ENCODE data around the gene SLC17A5.
A peak's percentile ranks its signal among the peaks of the same experiment; 100 is the strongest.
"Not testable (repeated sequence)": the region's sequence is repeated elsewhere in the genome, so short reads cannot be mapped to it uniquely, and the experiment has no call there.

The SLC17A5 gene

DNA sequence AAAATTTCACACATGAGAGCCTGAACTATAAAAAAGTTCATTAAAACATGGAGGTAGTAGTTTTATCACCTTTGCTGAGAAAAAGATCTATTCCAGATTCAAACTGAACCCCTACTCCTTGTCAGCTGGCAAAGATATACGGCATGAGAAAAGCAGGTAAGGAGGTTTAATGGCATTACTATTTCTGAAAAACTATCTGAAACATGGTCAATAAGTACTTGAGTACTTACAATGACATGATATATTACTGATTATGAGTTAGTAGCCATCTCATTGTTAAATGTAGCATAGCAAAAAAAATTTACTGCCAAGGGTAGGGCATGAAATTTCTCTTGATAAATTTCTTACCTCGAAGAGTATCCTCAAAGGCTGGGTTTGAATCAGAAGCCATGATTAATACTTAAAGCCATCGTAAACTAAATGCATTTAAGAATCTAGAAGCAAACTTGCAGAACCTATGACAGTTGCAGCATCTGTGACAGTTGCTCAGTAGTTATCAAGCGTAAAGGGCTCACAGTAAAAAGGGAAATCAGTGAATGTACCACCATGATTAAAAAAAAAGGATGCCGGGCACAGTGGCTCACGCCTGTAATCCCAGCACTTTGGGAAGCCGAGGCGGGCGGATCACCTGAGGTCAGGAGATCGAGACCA lies 8.7 kb downstream of the SLC17A5 start:
- peaks cover 18% of the 10 kb centered on the region for H3K4me1 Mint-ChIP-seq
- peak overlapping the region; percentile 50 to 86 for H3K27ac Mint-ChIP-seq
- no peaks in the 10 kb centered on the region for H3K9me3 Mint-ChIP-seq
- ATAC-seq, result peak; percentile 46
- peak overlapping the region; percentile 83 to 90 for H3K4me3 Mint-ChIP-seq
- H3K27me3 Mint-ChIP-seq, result no peaks in the 10 kb centered on the region
- DNase-seq, result no peak

DNA sequence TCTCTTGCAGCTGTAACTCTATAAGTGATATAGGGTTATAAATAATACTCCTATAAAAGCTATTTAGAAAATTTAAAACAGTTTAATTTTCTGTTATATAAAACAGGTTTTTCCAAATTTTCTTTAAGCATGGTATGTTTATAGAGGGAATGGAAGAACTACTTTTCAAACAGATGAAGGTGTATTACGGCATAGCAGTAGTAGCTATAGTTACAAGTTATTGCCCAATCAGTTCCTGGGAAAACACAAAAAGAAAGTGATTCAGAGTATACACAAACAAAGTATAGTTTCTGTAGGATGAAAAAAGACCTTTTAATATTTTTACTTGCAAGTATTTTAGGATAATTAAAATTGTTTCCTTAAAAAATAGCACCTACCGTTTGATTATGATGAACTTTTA lies 9.8 kb downstream of the SLC17A5 start:
- ATAC-seq (no peak), DNase-seq (no peak)
- Mint-ChIP-seq H3K4me3 (no peak overlapping the region), H3K27ac (no peak overlapping the region), H3K9me3 (no peaks in the 10 kb centered on the region), H3K4me1 (peaks cover 18% of the 10 kb centered on the region), H3K27me3 (no peaks in the 10 kb centered on the region)

DNA sequence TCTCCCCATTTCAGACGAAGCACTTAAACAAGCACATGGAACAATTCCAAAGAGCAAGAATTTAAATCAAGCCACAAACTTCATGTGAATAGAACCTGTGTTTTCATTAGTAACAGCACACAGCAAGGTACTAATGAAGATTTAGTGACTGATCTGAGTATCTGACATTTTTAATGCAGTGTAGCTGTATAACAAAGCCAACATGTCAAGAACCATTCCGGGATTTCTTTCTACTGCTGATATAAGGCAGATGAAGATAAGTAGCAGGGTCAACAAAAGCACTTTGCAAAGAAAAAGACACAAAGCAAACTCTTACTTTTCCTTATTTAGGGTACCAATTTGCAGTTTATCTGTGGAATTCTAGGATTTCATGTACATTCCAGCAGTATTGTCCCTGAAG lies 11.3 kb downstream of the SLC17A5 start:
- Mint-ChIP-seq H3K4me1 (peaks cover 12% of the 10 kb centered on the region), H3K4me3 (no peak overlapping the region), H3K9me3 (no peaks in the 10 kb centered on the region), H3K27ac (no peak overlapping the region), H3K27me3 (no peaks in the 10 kb centered on the region)
- ATAC-seq, result no peak
- no peak for DNase-seq

DNA sequence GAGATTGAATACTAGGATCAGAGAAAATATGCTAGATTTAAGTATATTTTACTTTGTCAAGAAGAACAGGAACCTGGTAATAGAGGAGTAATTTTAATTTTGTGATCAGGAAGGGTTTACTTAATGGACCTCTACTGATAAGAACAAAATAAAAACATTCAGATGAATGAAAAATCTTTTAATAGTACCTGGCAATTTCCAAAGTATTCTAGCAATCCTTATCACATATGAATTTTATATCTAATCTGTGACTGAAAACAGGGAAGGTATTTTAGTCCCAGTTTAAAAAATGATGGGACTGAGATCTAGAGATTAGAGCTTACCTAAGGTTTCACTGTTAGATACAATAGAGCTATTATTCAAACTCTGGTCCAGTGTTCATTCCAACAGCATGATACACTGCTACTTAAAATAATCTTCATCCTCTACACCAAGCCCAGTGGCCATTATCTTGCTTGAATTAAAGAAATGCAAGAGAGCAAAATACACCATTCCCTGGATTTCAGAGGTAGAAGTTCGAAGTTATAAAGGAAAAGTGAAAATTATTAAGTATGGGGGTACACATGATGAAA lies 13.5 kb downstream of the SLC17A5 start:
- no peak overlapping the region for H3K4me3 Mint-ChIP-seq
- no peaks in the 10 kb centered on the region for H3K9me3 Mint-ChIP-seq
- no peaks in the 10 kb centered on the region for H3K27me3 Mint-ChIP-seq
- no peak for ATAC-seq
- DNase-seq, result no peak
- no peak overlapping the region for H3K27ac Mint-ChIP-seq
- peaks cover 5% of the 10 kb centered on the region for H3K4me1 Mint-ChIP-seq

DNA sequence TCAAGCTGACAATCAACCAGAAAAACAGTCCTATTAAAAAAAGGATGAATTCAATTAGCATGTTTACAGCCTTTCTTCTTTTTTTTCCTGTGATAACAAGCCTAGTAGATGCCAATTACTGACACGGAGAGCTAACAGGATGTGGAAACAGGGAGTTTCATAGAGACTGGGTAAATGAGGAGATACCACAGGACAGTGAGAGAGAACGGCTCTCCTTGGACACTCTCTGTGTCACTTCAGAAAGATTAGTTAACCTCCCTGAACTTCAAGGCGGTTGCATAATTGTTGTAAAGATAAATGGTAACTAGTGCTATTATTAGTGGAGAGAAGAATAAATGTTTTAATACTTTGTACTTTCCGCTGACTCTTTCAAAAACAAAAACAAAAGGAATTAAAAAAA lies 14.8 kb downstream of the SLC17A5 start:
- Mint-ChIP-seq H3K4me3 (no peak overlapping the region), H3K27ac (no peak overlapping the region), H3K27me3 (no peaks in the 10 kb centered on the region), H3K4me1 (no peaks in the 10 kb centered on the region), H3K9me3 (no peaks in the 10 kb centered on the region)
- ATAC-seq (no peak), DNase-seq (no peak)

DNA sequence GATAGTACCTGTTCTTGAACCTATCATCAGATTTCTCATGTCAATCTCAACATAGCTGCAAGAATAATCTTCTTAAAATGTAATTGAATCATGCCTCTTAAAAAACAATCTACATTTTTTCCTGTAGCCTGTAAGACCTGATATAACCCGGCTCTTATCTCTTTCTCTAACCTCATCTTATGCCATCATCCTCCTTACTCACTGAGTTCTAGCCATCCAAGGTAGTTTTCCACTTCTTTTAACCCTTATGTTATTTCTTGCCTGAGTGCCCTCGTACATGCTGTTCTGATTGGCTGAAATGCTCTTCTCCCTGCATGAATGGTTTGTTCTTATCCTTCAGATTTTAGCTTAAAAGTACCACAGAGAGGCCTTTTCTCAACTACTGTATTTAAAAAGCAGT lies 16.4 kb downstream of the SLC17A5 start:
- ATAC-seq, result no peak
- Mint-ChIP-seq H3K27me3 (no peaks in the 10 kb centered on the region), H3K27ac (no peak overlapping the region), H3K9me3 (no peaks in the 10 kb centered on the region), H3K4me3 (no peak overlapping the region), H3K4me1 (no peaks in the 10 kb centered on the region)
- DNase-seq, result no peak

DNA sequence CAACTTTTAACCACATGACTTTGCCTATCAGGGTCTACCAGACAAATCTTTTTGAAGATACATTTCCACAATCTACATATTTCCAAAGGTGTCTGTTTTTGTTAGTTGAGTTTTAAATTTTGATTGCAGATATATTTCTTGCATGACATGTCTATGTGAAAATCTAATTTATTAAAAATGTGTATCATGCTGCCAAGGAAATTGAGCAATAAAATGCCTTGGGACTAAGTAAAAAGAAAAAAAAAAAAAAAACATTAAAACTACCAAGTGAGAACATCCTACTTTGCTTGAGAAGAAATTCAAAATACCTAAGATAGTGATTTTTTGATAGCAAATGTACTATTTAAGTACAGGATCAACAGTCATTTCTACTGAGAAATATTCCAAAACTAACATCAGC lies 17.7 kb downstream of the SLC17A5 start:
- no peak for DNase-seq
- Mint-ChIP-seq H3K4me1 (no peaks in the 10 kb centered on the region), H3K27me3 (no peaks in the 10 kb centered on the region), H3K27ac (no peak overlapping the region), H3K9me3 (no peaks in the 10 kb centered on the region), H3K4me3 (no peak overlapping the region)
- no peak for ATAC-seq

DNA sequence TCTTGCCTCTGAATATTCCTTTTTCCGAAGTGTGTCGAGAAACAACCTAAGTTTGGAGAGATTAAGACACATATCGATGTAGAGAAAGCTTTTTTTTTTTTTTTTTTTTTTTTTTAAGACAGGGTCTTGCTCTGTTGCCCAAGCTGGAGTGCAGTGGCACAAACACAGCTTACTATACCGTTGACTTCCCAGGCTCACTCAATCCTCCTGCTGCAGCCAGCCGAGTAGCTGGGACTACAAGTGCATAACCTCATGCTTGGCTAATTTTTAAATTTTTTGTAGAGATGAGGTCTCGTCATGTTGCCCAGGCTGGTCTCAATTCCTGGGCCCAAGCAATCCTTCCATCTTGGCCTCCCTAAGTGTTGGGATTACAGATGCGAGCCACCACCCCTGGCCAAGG lies 21.4 kb downstream of the SLC17A5 start:
- no peaks in the 10 kb centered on the region for H3K4me1 Mint-ChIP-seq
- peak overlapping the region in 1 of 2 donors; percentile 74 for H3K27ac Mint-ChIP-seq
- H3K9me3 Mint-ChIP-seq, result no peaks in the 10 kb centered on the region
- no peak for DNase-seq
- no peak for ATAC-seq
- H3K27me3 Mint-ChIP-seq, result no peaks in the 10 kb centered on the region
- no peak overlapping the region for H3K4me3 Mint-ChIP-seq

DNA sequence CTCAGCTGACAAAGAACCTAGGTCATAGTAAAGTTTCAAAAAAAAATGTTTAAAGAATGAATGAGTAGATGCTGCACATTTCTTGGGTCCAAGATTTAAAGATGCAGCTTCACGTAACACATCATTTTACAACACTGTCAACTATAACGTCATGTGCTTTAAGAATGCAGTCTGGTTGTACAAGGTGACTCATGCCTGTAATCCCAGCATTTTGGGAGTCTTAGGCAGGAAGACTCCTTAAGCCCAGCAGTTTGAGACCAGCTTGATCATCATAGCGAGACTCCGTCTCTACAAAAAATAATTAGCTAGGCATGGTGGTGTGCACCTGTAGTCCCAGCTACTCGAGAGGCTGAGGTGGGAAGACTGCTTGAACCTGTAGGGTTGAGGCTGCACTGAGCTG lies 21.9 kb downstream of the SLC17A5 start:
- H3K27ac Mint-ChIP-seq, result no peak overlapping the region
- no peak overlapping the region for H3K4me3 Mint-ChIP-seq
- DNase-seq, result no peak

DNA sequence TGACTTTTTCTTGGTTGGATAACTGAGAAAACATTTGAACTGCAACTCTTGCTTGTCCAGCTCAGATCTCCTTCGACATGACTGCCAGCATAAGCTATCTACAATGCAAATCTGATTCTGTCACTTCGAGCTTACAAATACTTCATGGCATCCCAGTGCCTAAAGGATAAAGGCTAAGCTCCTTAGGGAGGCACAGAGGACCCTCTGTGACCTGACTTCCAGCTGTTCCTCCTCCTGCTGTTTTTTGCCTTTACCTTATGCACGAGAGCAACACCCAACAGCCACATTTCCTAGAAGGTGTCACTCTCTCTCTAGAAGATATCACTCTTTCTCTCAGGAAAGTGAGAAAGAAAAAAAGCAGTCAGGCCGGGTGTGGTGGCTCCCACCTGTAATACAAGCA lies 23.4 kb downstream of the SLC17A5 start:
- no peak for DNase-seq
- Mint-ChIP-seq H3K9me3 (no peaks in the 10 kb centered on the region), H3K4me3 (no peak overlapping the region), H3K27ac (peak overlapping the region in 1 of 2 donors; percentile 13), H3K27me3 (no peaks in the 10 kb centered on the region), H3K4me1 (no peaks in the 10 kb centered on the region)
- ATAC-seq, result no peak

More for the DNA sequence above, 21.9 kb downstream of the SLC17A5 start:
- Mint-ChIP-seq H3K4me1 (no peaks in the 10 kb centered on the region), H3K27me3 (no peaks in the 10 kb centered on the region), H3K9me3 (no peaks in the 10 kb centered on the region)
- no peak for ATAC-seq

DNA sequence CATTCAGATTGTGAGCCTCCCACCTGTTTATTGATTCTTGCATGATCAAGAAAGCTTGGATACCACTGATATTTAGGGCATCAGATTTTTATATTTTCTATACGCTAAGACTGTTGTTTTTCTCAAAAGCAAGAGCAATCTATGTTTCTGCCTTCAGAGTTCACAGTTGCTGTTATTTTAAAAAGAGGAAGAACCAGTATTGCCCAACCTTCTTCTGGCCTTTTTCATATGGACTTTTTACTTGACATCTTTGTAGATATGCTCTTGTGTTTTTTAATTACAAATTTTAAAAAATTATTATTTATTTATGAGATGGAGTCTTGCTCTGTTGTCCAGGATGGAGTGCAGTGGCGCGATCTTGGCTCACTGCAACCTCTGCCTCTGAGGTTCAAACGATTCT lies 28.9 kb downstream of the SLC17A5 start:
- H3K9me3 Mint-ChIP-seq, result no peaks in the 10 kb centered on the region
- H3K27ac Mint-ChIP-seq, result no peak overlapping the region
- no peaks in the 10 kb centered on the region for H3K27me3 Mint-ChIP-seq
- H3K4me3 Mint-ChIP-seq, result no peak overlapping the region
- no peaks in the 10 kb centered on the region for H3K4me1 Mint-ChIP-seq
- ATAC-seq (no peak), DNase-seq (no peak)

DNA sequence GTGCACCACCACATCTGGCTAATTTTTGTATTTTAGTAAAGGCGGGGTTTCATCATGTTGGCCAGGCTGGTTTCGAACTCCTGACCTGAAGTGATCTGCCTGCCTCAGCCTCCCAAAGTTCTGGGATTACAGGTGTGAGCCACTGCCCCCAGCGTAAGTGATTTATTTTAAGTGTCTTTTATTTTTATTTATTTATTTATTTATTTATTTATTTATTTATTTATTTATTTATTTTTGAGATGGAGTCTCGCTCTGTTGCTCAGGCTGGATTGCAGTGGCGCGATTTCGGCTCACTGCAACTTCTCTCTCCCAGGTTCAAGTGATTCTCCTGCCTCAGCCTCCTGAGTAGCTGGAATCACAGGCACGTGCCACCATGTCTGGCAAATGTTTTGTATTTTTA lies 30.3 kb downstream of the SLC17A5 start:
- H3K27ac Mint-ChIP-seq, DNase-seq, H3K4me3 Mint-ChIP-seq, H3K9me3 Mint-ChIP-seq, H3K4me1 Mint-ChIP-seq, H3K27me3 Mint-ChIP-seq, ATAC-seq: not testable (repeated sequence)

DNA sequence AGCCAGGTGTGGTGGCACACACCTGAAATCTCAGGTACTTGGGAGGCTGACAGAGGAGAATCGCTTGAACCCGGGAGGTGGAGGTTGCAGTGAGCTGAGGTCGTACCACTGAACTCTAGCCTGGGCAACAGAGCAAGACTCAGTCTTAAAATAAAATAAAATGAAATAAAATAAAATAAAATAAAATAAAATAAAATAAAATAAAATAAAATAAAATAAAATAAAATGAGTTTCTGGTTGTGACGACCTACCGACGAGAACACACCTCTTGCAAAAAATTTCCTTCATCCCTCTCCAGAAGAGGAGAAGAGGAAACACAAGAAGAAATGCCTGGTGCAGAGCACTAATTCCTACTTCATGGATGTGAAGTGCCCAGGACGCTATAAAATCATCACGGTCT lies 35.7 kb downstream of the SLC17A5 start:
- not testable (repeated sequence) for H3K4me3 Mint-ChIP-seq, H3K9me3 Mint-ChIP-seq, H3K4me1 Mint-ChIP-seq, DNase-seq, H3K27ac Mint-ChIP-seq, H3K27me3 Mint-ChIP-seq, ATAC-seq

DNA sequence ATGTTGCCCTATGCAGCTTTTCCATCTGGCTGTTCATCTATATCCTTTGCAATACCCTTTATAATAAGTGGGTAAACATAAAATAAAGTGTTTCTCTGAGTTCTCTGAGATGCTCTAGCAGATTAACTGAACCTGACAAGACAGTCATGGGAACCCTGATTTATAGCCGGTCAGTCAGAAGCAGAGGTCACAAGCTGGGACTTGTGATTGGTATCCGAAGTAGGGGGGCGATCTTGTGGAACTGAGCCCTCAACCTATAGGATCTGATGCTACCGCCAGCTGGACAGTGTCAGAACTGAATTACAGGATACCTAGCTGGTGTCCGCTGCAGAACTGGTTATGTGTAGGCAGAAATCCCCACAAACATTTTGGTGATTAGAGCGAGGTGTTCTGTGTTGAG lies 39.0 kb downstream of the SLC17A5 start:
- no peak for DNase-seq
- no peaks in the 10 kb centered on the region for H3K9me3 Mint-ChIP-seq
- H3K27ac Mint-ChIP-seq, result no peak overlapping the region
- H3K4me1 Mint-ChIP-seq, result no peaks in the 10 kb centered on the region
- no peaks in the 10 kb centered on the region for H3K27me3 Mint-ChIP-seq
- ATAC-seq, result no peak
- H3K4me3 Mint-ChIP-seq, result no peak overlapping the region

DNA sequence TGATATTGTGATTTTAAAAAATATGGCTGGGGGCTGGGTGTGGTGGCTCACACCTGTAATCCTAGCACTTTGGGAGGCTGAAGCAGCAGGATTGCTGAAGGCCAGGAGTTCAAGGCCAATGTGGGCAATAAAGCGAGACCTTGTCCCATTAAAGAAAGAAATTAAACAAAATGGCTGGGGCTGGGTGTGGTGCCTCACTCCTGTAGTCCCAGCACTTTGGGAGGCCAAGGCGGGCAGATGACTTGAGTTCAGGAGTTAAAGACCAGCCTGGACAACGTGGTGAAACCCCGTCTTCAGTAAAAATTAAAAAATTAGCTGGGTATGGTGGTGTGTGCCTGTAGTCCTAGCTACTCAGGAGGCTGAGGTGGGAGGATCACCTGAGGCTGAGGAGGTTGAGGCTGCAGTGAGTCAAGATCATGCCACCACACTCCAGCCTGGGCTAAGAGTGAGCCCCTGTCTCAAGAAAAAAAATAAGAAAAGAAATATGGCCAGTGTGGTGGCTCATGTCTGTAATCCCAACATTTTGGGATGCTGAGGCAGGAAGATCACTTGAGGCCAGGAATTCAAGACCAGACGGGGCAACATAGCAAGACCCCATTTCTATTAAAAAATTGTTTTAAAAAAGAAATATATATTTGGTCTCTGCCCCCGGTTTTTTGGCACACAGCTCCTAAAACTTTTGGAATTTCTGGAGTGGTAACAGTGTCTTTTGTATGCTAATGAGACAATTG lies 39.8 kb downstream of the SLC17A5 start:
- peak overlapping the region in 1 of 2 donors; percentile 42 for H3K27ac Mint-ChIP-seq

DNA sequence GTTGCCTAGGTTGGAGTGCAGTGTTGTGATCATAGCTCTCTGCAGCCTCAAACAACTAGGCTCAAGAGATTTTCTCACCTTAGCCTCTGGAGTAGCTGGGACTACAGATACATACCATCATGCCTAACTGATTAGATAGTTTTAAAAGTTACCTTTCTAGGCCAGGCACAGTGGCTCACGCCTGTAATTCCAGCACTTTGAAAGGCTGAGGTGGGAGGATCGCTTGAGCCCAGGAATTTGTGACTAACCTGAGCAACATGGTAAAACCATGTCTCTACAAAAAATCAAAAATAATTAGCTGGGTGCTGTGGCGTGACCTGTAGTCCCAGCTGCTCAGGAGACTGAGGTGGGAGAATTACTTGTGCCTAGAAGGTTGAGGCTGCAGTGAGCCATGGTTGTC lies 41.2 kb downstream of the SLC17A5 start:
- no peak for ATAC-seq

More for the DNA sequence above, 39.8 kb downstream of the SLC17A5 start:
- no peaks in the 10 kb centered on the region for H3K27me3 Mint-ChIP-seq
- DNase-seq (no peak), ATAC-seq (no peak)
- no peaks in the 10 kb centered on the region for H3K9me3 Mint-ChIP-seq
- no peaks in the 10 kb centered on the region for H3K4me1 Mint-ChIP-seq
- no peak overlapping the region for H3K4me3 Mint-ChIP-seq

More for the DNA sequence above, 41.2 kb downstream of the SLC17A5 start:
- Mint-ChIP-seq H3K27ac (no peak overlapping the region), H3K9me3 (no peaks in the 10 kb centered on the region), H3K27me3 (no peaks in the 10 kb centered on the region), H3K4me3 (no peak overlapping the region), H3K4me1 (no peaks in the 10 kb centered on the region)
- no peak for DNase-seq
